DND-41 (cell line): ENCODE data around the gene MIA.
A peak's percentile ranks its signal among the peaks of the same experiment; 100 is the strongest.
"Not testable (repeated sequence)": the region's sequence is repeated elsewhere in the genome, so short reads cannot be mapped to it uniquely, and the experiment has no call there.

Experiments
- ATAC-seq: fragments of 200-7000 bp; cut with Tn5 transposase; 3 replicates; pipeline ENCODE4 v1.9.1; 2021; ENCODE audit warnings: low read depth; ENCODE audit not compliant: insufficient read depth
- DNase-seq: peaks from one replicate; pipeline ENCODE4 v3.0.0-alpha.2; 2020
- H2AFZ ChIP-seq: 2 replicates; pipeline ENCODE4 v1.6.0; 2012; ENCODE audit warnings: low read depth, low read length
- H3K27ac ChIP-seq: 2 replicates; pipeline ENCODE4 v1.5.1; 2012; ENCODE audit warnings: low read length, inconsistent platforms
- H3K27me3 ChIP-seq: fragments of 200-600 bp; sonication (generic); 2 replicates; pipeline ENCODE4 v1.6.0; 2012; ENCODE audit warnings: low read length, mild to moderate bottlenecking, inconsistent platforms; ENCODE audit not compliant: insufficient read depth, poor library complexity
- H3K36me3 ChIP-seq: 2 replicates; pipeline ENCODE4 v1.5.1; 2012; ENCODE audit warnings: low read length, inconsistent platforms; ENCODE audit not compliant: insufficient read depth
- H3K4me1 ChIP-seq: 2 replicates; pipeline ENCODE4 v1.5.1; 2012; ENCODE audit warnings: mild to moderate bottlenecking, low read length; ENCODE audit not compliant: insufficient read depth
- H3K4me2 ChIP-seq: 2 replicates; pipeline ENCODE4 v1.6.0; 2012; ENCODE audit warnings: mild to moderate bottlenecking, moderate library complexity, low read length, inconsistent platforms; ENCODE audit not compliant: insufficient read depth
- H3K4me3 ChIP-seq, 2 experiments: fragments of 200-600 bp in 1 of 2; shearing (Covaris generic) in 1 of 2; 2 replicates each; pipeline ENCODE4 v1.5.1; 2012 to 2016; ENCODE audit warnings: inconsistent platforms in 2 of 2, low read length in 2 of 2, mild to moderate bottlenecking in 2 of 2, low read depth in 1 of 2, moderate library complexity in 1 of 2
- H3K79me2 ChIP-seq: 2 replicates; pipeline ENCODE4 v1.6.0; 2012; ENCODE audit warnings: low read length, inconsistent platforms; ENCODE audit not compliant: insufficient read depth
- H3K9ac ChIP-seq: 2 replicates; pipeline ENCODE4 v1.6.0; 2012; ENCODE audit warnings: low read depth, mild to moderate bottlenecking, inconsistent platforms, low read length, moderate library complexity
- H3K9me3 ChIP-seq: 2 replicates; pipeline ENCODE4 v1.5.1; 2012; ENCODE audit warnings: low read length, moderate library complexity, mild to moderate bottlenecking, inconsistent platforms; ENCODE audit not compliant: insufficient read depth, severe bottlenecking
- H4K20me1 ChIP-seq: 2 replicates; pipeline ENCODE4 v1.6.0; 2012; ENCODE audit warnings: low read length; ENCODE audit not compliant: insufficient read depth
- EZH2 ChIP-seq: IDR thresholded peaks from 3 replicates; pipeline ENCODE4 v1.6.1; 2012; ENCODE audit warnings: borderline replicate concordance, low read depth, mild to moderate bottlenecking, moderate library complexity, low read length, inconsistent platforms; ENCODE audit not compliant: severe bottlenecking
- TF ChIP-seq, protein P1 (sequence below): IDR thresholded peaks from 2 replicates; pipeline ENCODE4 v1.5.1; 2012; ENCODE audit warnings: borderline replicate concordance, low read length, moderate library complexity, mild to moderate bottlenecking; ENCODE audit not compliant: poor library complexity, severe bottlenecking; ENCODE audit errors: extremely low read depth

MIA gene

DNA sequence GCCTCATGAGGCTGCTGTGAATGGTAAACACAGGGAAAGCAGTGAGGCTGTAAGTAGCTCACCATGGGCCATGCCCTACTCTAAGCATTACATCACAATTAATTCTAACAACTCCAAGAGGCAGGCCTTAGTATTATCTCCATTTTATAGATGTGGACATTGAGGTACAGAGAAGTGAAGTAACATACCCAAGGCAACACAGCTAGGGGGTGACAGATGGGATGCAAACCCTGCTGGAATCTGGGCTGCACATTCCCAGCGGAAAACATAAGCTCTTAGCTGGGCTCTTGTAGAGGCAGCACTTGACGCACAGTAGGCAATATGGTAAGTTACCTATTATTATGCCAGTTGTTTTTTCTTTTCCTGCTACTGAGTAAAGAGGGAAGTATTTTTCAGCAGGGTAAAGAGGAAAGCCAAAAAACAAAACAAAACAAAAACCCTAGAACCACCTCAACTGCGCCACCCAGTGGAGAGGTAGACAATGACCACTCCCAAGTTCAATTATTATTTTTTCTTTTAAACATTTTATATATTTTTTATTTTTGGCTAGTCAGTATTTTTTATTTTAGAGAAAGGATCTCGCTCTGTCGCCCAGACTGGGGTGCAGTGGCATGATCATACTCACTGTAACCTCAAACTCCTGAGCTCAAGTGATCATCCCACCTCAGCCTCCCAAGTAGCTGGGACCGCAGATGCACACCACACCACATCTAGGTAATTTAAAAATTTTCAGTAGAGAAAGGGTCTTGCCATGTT lies 44.3 kb downstream of the MIA start:
- TF ChIP-seq, protein P1, sequence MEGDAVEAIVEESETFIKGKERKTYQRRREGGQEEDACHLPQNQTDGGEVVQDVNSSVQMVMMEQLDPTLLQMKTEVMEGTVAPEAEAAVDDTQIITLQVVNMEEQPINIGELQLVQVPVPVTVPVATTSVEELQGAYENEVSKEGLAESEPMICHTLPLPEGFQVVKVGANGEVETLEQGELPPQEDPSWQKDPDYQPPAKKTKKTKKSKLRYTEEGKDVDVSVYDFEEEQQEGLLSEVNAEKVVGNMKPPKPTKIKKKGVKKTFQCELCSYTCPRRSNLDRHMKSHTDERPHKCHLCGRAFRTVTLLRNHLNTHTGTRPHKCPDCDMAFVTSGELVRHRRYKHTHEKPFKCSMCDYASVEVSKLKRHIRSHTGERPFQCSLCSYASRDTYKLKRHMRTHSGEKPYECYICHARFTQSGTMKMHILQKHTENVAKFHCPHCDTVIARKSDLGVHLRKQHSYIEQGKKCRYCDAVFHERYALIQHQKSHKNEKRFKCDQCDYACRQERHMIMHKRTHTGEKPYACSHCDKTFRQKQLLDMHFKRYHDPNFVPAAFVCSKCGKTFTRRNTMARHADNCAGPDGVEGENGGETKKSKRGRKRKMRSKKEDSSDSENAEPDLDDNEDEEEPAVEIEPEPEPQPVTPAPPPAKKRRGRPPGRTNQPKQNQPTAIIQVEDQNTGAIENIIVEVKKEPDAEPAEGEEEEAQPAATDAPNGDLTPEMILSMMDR, result peak; percentile 69
- not testable (repeated sequence) for H3K4me3 ChIP-seq, H3K27me3 ChIP-seq, H3K9me3 ChIP-seq, H3K4me2 ChIP-seq, H3K4me1 ChIP-seq, H3K36me3 ChIP-seq, H4K20me1 ChIP-seq, H3K79me2 ChIP-seq
- peak overlapping the region; percentile 53; the same call in 1 of the 2 replicates for H3K27ac ChIP-seq
- DNase-seq, result peak; percentile 54
- ATAC-seq, result peak; percentile 42; the same call in 1 of the 3 replicates
- peak overlapping the region; percentile 19; the same call in 1 of the 2 replicates for H2AFZ ChIP-seq
- H3K9ac ChIP-seq, result peak overlapping the region; percentile 8; the same call in 1 of the 2 replicates

DNA sequence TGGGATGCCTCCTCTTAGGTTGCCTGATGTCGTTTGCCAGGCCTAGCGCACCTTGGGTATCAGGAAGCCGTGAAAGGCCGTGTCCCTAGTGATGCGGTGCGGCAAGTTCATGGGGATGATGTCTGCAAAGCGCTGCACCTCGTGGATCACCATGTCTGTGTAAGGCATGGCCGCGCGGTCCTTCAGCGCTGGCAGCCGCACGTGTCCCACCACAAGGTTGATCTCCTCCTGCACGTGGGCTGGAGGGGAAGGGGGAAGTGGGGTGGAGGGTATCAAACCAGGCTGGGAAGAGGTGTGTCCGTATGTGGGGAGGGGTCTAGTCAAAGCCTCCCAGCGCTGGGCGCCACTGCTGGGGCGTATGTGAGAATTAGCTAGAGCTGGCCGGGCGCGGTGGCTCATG lies 46.8 kb downstream of the MIA start:
- H3K9ac ChIP-seq, result no peak overlapping the region

DNA sequence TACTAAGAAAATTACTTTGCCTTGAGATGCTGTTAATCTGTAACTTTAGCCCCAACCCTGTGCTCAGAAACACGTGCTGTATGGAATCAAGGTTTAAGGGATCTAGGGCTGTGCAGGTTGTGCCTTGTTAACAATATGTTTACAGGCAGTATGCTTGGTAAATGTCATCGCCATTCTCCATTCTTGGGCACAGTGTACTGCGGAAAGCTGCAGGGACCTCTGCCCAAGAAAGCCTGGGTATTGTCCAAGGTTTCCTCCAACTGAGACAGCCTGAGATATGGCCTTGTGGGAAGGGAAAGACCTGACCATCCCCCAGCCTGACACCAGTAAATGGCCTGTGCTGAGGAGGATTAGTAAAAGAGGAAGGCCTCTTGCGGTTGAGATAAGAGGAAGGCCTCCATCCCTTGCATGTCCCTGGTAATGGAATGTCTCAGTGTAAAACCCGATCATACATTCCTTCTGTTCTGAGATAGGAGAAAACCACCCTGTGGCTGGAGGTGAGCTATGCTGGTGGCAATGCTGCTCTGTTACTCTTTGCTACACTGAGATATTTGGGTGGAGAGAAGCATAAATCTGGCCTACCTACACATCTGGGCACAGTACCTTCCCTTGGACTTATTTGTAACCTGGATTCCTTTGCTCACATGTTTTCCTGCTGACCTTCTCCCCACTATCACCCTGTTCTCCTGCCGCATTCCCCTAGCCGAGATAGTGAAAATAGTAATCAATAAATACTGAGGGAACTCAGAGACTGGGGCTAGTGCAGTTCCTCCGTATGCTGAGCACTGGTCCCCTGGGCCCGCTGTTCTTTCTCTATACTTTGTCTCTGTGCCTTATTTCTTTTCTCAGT lies 47.6 kb downstream of the MIA start:
- H3K27me3 ChIP-seq, H3K4me1 ChIP-seq, H4K20me1 ChIP-seq, H3K4me2 ChIP-seq, ATAC-seq, H3K36me3 ChIP-seq, H3K79me2 ChIP-seq, H3K9ac ChIP-seq, DNase-seq, H3K27ac ChIP-seq, H3K4me3 ChIP-seq, H2AFZ ChIP-seq, H3K9me3 ChIP-seq: not testable (repeated sequence)

More for the DNA sequence above, 46.8 kb downstream of the MIA start:
- Histone ChIP-seq H4K20me1 (peaks cover 2% of the 10 kb centered on the region; the same call in 1 of the 2 replicates), H3K4me2 (no peak overlapping the region), H3K9me3 (no peaks in the 10 kb centered on the region), H3K79me2 (no peaks in the 10 kb centered on the region), H3K27ac (no peak overlapping the region), H3K4me1 (peaks cover 4% of the 10 kb centered on the region), H3K36me3 (peaks cover 5% of the 10 kb centered on the region; the same call in 1 of the 2 replicates), H3K27me3 (no peaks in the 10 kb centered on the region), H2AFZ (no peak overlapping the region), H3K4me3 (no peak overlapping the region)
- ATAC-seq, result no peak
- TF ChIP-seq, protein P1, result no peak
- no peak for TF ChIP-seq EZH2
- DNase-seq, result no peak

DNA sequence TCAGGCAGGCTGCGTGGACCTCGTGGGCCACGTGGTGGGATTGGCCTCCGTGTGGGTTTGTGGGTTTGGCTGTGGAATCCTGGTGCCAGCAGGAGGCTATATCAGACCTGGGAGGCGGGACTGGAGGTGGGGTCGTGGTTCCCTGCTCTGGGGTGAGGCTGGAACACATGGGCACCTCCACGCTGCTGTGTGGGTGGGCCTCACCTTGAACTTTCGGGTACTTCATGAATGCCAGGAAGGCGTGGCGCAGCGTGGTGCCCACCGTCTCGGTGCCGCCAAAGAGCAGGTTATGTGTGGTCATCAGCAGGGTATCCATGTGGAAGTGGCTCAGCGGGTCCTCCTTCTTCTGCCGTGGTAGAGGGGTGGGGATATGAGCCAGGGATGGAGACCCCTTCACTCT lies 49.6 kb downstream of the MIA start:
- not testable (repeated sequence) for H3K79me2 ChIP-seq, H4K20me1 ChIP-seq, H3K36me3 ChIP-seq, H2AFZ ChIP-seq, H3K9me3 ChIP-seq, H3K27me3 ChIP-seq, H3K4me3 ChIP-seq, ATAC-seq, DNase-seq, H3K4me1 ChIP-seq, H3K4me2 ChIP-seq, H3K27ac ChIP-seq, H3K9ac ChIP-seq

DNA sequence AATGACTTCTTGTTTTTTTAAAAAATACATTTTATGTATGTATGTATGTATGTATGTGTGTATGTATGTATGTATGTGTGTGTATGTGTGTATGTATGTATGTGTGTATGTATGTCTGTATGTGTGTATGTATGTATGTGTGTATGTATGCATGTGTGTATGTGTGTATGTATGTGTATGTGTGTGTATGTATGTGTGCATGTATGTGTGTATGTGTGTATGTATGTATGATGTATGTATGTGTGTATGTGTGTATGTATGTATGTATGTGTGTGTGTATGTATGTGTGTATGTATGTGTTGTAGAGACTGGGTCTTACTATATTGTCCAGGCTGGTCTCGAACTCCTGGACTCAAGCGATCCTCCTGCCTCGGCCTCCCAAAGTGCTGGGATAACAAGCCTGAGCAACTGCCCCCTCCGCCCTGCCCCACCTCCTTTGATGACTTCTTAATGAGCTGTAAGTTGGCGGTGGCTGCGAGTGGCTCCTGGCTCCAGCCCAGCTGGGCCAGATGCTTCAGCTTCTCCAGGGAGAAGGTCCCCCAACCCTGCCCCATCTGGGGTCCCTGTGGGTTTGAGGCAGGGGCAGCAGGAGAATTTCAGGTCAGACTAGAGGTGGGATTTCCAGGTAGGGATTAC lies 50.3 kb downstream of the MIA start:
- not testable (repeated sequence) for H3K4me2 ChIP-seq, H3K4me1 ChIP-seq, H2AFZ ChIP-seq, ATAC-seq, DNase-seq, H4K20me1 ChIP-seq, H3K36me3 ChIP-seq, H3K9ac ChIP-seq, H3K4me3 ChIP-seq, H3K9me3 ChIP-seq, H3K27me3 ChIP-seq, H3K27ac ChIP-seq, H3K79me2 ChIP-seq

DNA sequence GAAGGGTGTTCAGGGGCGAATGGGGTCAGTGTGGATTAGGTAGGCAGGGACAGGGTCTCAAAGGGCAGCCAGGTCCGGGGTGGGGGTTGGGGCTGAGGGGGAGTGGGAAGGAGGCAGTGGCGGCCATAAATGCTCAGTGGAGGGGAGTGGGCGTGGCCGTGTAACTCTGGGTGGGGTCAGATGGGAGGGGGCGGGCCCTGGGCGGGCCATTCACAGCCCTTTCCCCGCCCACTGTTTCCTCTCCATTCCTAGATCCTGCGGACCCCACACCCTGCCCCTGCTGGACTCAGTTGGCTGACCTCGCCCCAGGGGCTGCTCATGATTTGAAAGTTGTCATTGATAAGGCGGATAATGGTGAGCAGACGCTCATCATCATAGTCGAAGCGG lies 51.0 kb downstream of the MIA start:
- not testable (repeated sequence) for H3K27me3 ChIP-seq, ATAC-seq

More for the DNA sequence above, 51.0 kb downstream of the MIA start:
- H3K27ac ChIP-seq, H3K4me2 ChIP-seq, H3K79me2 ChIP-seq, H3K36me3 ChIP-seq, H3K9ac ChIP-seq, H4K20me1 ChIP-seq, H3K4me1 ChIP-seq, H2AFZ ChIP-seq, DNase-seq, H3K9me3 ChIP-seq, H3K4me3 ChIP-seq: not testable (repeated sequence)
